Endothelial cell of umbilical vein (primary cell): ENCODE results near the gene ADORA2B. TPM values are rescaled to one million over a fixed set of nuclear protein-coding genes. Genes with fewer than 3 reads are reported as not detected.

Source experiments
- BruUV-seq: library from RNA; stranded (reverse); fragments of 400-500 nt; replicated peaks from 2 replicates; lab custom pipeline; 2021; lab: Mats Ljungman, UMichigan
- CTCF ChIA-PET: fragments of 300-600, 350-600 bp; sonication (Branson Sonifier 250); formaldehyde crosslinking; loops from one replicate; lab custom pipeline; 2021; ENCODE audit warnings: antibody characterized with exemption, inconsistent platforms; lab: Charles Lee
- POLR2A ChIA-PET: fragments of 300-600, 350-600 bp; sonication (Branson Sonifier 250); formaldehyde crosslinking; loops from one replicate; lab custom pipeline; 2021; ENCODE audit warnings: antibody characterized with exemption, inconsistent platforms; lab: Charles Lee
- DNase-seq: peaks from one replicate; pipeline ENCODE4 v3.0.0-alpha.2; 2011; ENCODE audit warnings: low read depth, low spot score
- FAIRE-seq: peaks from 2 replicates; lab custom pipeline; 2011; peaks lifted over from hg19 to GRCh38; lab: Jason Lieb, UNC
- H2AFZ ChIP-seq: 2 replicates; pipeline ENCODE4 v1.6.0; 2012; ENCODE audit warnings: low read depth, low read length, control low read depth, inconsistent platforms
- H3K27ac ChIP-seq: 2 replicates; pipeline ENCODE4 v1.5.1; 2011; ENCODE audit warnings: low read depth, mild to moderate bottlenecking, control low read depth, low read length, moderate library complexity; ENCODE audit not compliant: insufficient read depth
- H3K27me3 ChIP-seq, 2 experiments: 2 replicates each; pipeline versions ENCODE4 v1.6.0 to v1.6.1; 2011; ENCODE audit warnings: low read length in 2 of 2, mixed read lengths in 1 of 2; ENCODE audit not compliant: control insufficient read depth in 2 of 2, insufficient read depth in 2 of 2
- H3K36me3 ChIP-seq, 2 experiments: 2 replicates in 1 of 2; 3 replicates in 1 of 2; pipeline ENCODE4 v1.5.1; 2011; ENCODE audit warnings: low read length in 2 of 2, mild to moderate bottlenecking in 1 of 2, moderate library complexity in 1 of 2; ENCODE audit not compliant: control insufficient read depth in 2 of 2, insufficient read depth in 2 of 2; ENCODE audit errors: extremely low read depth in 1 of 2
- H3K4me1 ChIP-seq: 3 replicates; pipeline ENCODE4 v1.5.1; 2011; ENCODE audit warnings: mild to moderate bottlenecking, low read length; ENCODE audit not compliant: control insufficient read depth, insufficient read depth; ENCODE audit errors: extremely low read depth
- H3K4me2 ChIP-seq: 2 replicates; pipeline ENCODE4 v1.6.1; 2011; ENCODE audit warnings: low read length, control low read depth, mixed read lengths; ENCODE audit not compliant: insufficient read depth
- H3K4me3 ChIP-seq, 3 experiments: fragments of 200-600 bp in 1 of 3; sonication (generic), shearing (Covaris generic) in 1 of 3; replicated peaks in 1 of 3; 2 replicates each; pipeline ENCODE4 v1.5.1; 2011 to 2016; ENCODE audit warnings: control low read depth in 3 of 3, low read length in 3 of 3, mild to moderate bottlenecking in 2 of 3, inconsistent platforms in 1 of 3, low read depth in 1 of 3, moderate library complexity in 1 of 3; ENCODE audit not compliant: insufficient read depth in 1 of 3
- H3K79me2 ChIP-seq: 2 replicates; pipeline ENCODE4 v1.6.0; 2012; ENCODE audit warnings: low read length, inconsistent platforms; ENCODE audit not compliant: control insufficient read depth, insufficient read depth
- H3K9ac ChIP-seq: replicated peaks from 2 replicates; pipeline ENCODE3; 2011; ENCODE audit warnings: low read length, control low read depth; ENCODE audit not compliant: insufficient read depth; ENCODE audit errors: extremely low read depth
- H3K9me1 ChIP-seq: replicated peaks from 3 replicates; pipeline ENCODE4 v1.6.0; 2011; ENCODE audit warnings: mild to moderate bottlenecking, low read length; ENCODE audit not compliant: control insufficient read depth, insufficient read depth; ENCODE audit errors: extremely low read depth
- H3K9me3 ChIP-seq: replicated peaks from 2 replicates; pipeline ENCODE4 v1.5.1; 2012; ENCODE audit warnings: low read length, inconsistent platforms; ENCODE audit not compliant: control insufficient read depth, insufficient read depth
- H4K20me1 ChIP-seq: replicated peaks from 2 replicates; pipeline ENCODE3; 2011; ENCODE audit warnings: mild to moderate bottlenecking, low read length; ENCODE audit not compliant: control insufficient read depth, insufficient read depth; ENCODE audit errors: extremely low read depth
- CTCF ChIP-seq, 2 donors: IDR thresholded peaks; 1 replicate in 1 of 2; 2 replicates in 1 of 2; pipeline ENCODE4 v1.5.1; 2011; ENCODE audit warnings: low read length in 2 of 2, mild to moderate bottlenecking in 2 of 2, moderate library complexity in 2 of 2, control low read depth in 1 of 2, inconsistent platforms in 1 of 2, low read depth in 1 of 2; ENCODE audit not compliant: insufficient read depth in 1 of 2; ENCODE audit errors: extremely low read depth in 1 of 2
- EZH2 ChIP-seq: IDR thresholded peaks from 2 replicates; pipeline ENCODE4 v1.6.1; 2012; ENCODE audit warnings: borderline replicate concordance, low read depth, mild to moderate bottlenecking, moderate library complexity, low read length, inconsistent platforms; ENCODE audit not compliant: severe bottlenecking
- FOS ChIP-seq: IDR thresholded peaks from 2 replicates; pipeline ENCODE4 v1.6.1; 2011; ENCODE audit warnings: mild to moderate bottlenecking, low read length, moderate library complexity, borderline replicate concordance; ENCODE audit not compliant: insufficient read depth
- GATA2 ChIP-seq: IDR thresholded peaks from 2 replicates; pipeline ENCODE4 v1.7.0; 2011; ENCODE audit warnings: low read depth, mild to moderate bottlenecking, moderate library complexity, mixed read lengths, low read length; ENCODE audit not compliant: insufficient read length, insufficient read depth
- JUN ChIP-seq: IDR thresholded peaks from 2 replicates; pipeline ENCODE4 v1.6.1; 2011; ENCODE audit warnings: borderline replicate concordance, low read depth; ENCODE audit not compliant: insufficient read length, insufficient read depth
- MAX ChIP-seq: IDR thresholded peaks from 2 replicates; pipeline ENCODE4 v1.6.1; 2011; ENCODE audit not compliant: insufficient read depth, insufficient read length
- MYC ChIP-seq: IDR thresholded peaks from one replicate; pipeline ENCODE4 v1.6.1; 2011; ENCODE audit warnings: mild to moderate bottlenecking, low read depth, low read length
- POLR2A ChIP-seq: IDR thresholded peaks from 2 replicates; pipeline ENCODE4 v1.6.1; 2012; ENCODE audit warnings: low read depth, mild to moderate bottlenecking, control low read depth, low read length
- POLR2AphosphoS5 ChIP-seq: IDR thresholded peaks from 2 replicates; pipeline ENCODE4 v1.6.1; 2012; ENCODE audit warnings: low read depth, mild to moderate bottlenecking, control low read depth, low read length, moderate library complexity; ENCODE audit not compliant: insufficient read depth
- dilution Hi-C: fragments of 300-500 bp; cut with MboI; formaldehyde crosslinking; loops from one replicate; pipeline ENCODE4 v1.15.0; 2019; ENCODE audit warnings: low sequenced_read_pairs; ENCODE audit not compliant: extremely low pct_ligation_motif_present
- intact Hi-C: fragments of 100-400 bp; cut with micrococcal nuclease; formaldehyde crosslinking; loops from one replicate; pipeline ENCODE4 v1.10.0; 2022
- polyA plus RNA-seq, 4 experiments: library from polyadenylated mRNA; depleted of rRNA in 3 of 4; stranded (reverse) in 3 of 4; unstranded in 1 of 4; fragments of >200 nt; gene quantifications; 2 replicates each; pipeline versions ENCODE4 v1.2.1 to v1.2.3, GENCODE V29; 2011 to 2012; ENCODE audit warnings: missing spikeins in 1 of 4
- total RNA-seq: library from RNA; stranded (reverse); gene quantifications from 2 replicates; pipeline ENCODE4 v1.2.3, GENCODE V29; 2021

ADORA2B gene
- total and polyA plus RNA-seq, 2 donors (not counting 3 experiments of a cell fraction or from before 2014, with no cell fraction given): 8.8 to 9.8 TPM

GRCh38 chr17:15934866-15935265 is 10.1 kb upstream of the ADORA2B start:
- H3K4me2 ChIP-seq: no peak overlapping the region
- H3K9me1 ChIP-seq: no peaks in the 10 kb centered on the region
- BruUV-seq: no TSS peak
- ChIA-PET POLR2A (no interaction called here), CTCF (interaction anchor here (1.2 kb wide), 1 partner anchor 10 kb away, joined by 4 read pairs; the partner anchor contains the start of gene ADORA2B)
- FAIRE-seq (no peak), DNase-seq (no peak)
- dilution Hi-C loops: no loop called here
- no peak overlapping the region for H2AFZ ChIP-seq
- H3K36me3 ChIP-seq: no peaks in the 10 kb centered on the region
- no peak overlapping the region for H3K27ac ChIP-seq
- no peaks in the 10 kb centered on the region for H4K20me1 ChIP-seq
- no peaks in the 10 kb centered on the region for H3K4me1 ChIP-seq
- H3K9ac ChIP-seq: no peak overlapping the region
- intact Hi-C loops: no loop called here
- no peaks in the 10 kb centered on the region for H3K9me3 ChIP-seq
- H3K27me3 ChIP-seq: no peaks in the 10 kb centered on the region
- H3K4me3 ChIP-seq: no peak overlapping the region
- TF ChIP-seq CTCF (IDR thresholded peaks at IDR 0.05; ENCODE audit: extremely low read depth in 1 of 2, insufficient read depth in 1 of 2, low read depth in 1 of 2, low read length in 2 of 2) (no peak), POLR2A (no peak), FOS (no peak), MAX (no peak), MYC (no peak), GATA2 (no peak), POLR2AphosphoS5 (no peak), JUN (no peak), EZH2 (no peak)
- no peaks in the 10 kb centered on the region for H3K79me2 ChIP-seq
